Naive B cell (primary cell): ENCODE measurements around the gene MAPK8. TPM values are rescaled to one million over a fixed set of nuclear protein-coding genes. Genes with fewer than 3 reads are reported as not detected.
A peak's percentile ranks its signal among the peaks of the same experiment; 100 is the strongest.

ENCODE experiments used
- ATAC-seq, 2 donors: fragments of 150-1000 bp; cut with Tn5 transposase; 2 replicates each; pipeline ENCODE4 v1.10.0; 2021; ENCODE audit warnings: low read depth in 2 of 2, mild to moderate bottlenecking in 2 of 2, moderate library complexity in 2 of 2
- DNase-seq: peaks from one replicate; pipeline ENCODE4 v3.0.0; 2022
- H3K27ac Mint-ChIP-seq, 6 donors: one replicate each; pipeline ENCODE4 v1.8.0; 2020 to 2022; ENCODE audit warnings: mild to moderate bottlenecking in 6 of 6, mixed read lengths in 6 of 6, moderate library complexity in 5 of 6, inconsistent platforms in 2 of 6
- H3K27me3 Mint-ChIP-seq, 3 donors: one replicate each; pipeline ENCODE4 v1.8.0; 2021 to 2022; ENCODE audit warnings: mixed read lengths in 3 of 3, mild to moderate bottlenecking in 1 of 3
- H3K36me3 Mint-ChIP-seq, 2 donors: one replicate each; pipeline ENCODE4 v1.8.0; 2020 to 2022; ENCODE audit warnings: mixed read lengths in 2 of 2, inconsistent platforms in 1 of 2, mild to moderate bottlenecking in 1 of 2
- H3K4me1 Mint-ChIP-seq, 3 donors: one replicate each; pipeline ENCODE4 v1.8.0; 2020 to 2022; ENCODE audit warnings: mixed read lengths in 3 of 3, inconsistent platforms in 1 of 3, mild to moderate bottlenecking in 1 of 3, moderate library complexity in 1 of 3
- H3K4me3 Mint-ChIP-seq, 8 donors: one replicate each; pipeline ENCODE4 v1.8.0; 2020 to 2022; ENCODE audit warnings: mild to moderate bottlenecking in 8 of 8, mixed read lengths in 8 of 8, moderate library complexity in 8 of 8, inconsistent platforms in 2 of 8
- H3K9me3 Mint-ChIP-seq, 7 donors: one replicate each; pipeline ENCODE4 v1.8.0; 2020 to 2022; ENCODE audit warnings: mixed read lengths in 7 of 7, mild to moderate bottlenecking in 5 of 7, inconsistent platforms in 2 of 7, moderate library complexity in 1 of 7
- polyA plus RNA-seq, 6 donors: library from polyadenylated mRNA; unstranded; fragments of 300-500 nt; fragmentation: Illumina TruSeq; gene quantifications; one replicate each; pipeline ENCODE4 v1.2.3, GENCODE V29; 2021; ENCODE audit warnings: low read depth in 6 of 6

Gene MAPK8
- polyA plus RNA-seq, 6 donors from 2014 or later = 7.0 to 25.8 (median 22.1) TPM

DNA sequence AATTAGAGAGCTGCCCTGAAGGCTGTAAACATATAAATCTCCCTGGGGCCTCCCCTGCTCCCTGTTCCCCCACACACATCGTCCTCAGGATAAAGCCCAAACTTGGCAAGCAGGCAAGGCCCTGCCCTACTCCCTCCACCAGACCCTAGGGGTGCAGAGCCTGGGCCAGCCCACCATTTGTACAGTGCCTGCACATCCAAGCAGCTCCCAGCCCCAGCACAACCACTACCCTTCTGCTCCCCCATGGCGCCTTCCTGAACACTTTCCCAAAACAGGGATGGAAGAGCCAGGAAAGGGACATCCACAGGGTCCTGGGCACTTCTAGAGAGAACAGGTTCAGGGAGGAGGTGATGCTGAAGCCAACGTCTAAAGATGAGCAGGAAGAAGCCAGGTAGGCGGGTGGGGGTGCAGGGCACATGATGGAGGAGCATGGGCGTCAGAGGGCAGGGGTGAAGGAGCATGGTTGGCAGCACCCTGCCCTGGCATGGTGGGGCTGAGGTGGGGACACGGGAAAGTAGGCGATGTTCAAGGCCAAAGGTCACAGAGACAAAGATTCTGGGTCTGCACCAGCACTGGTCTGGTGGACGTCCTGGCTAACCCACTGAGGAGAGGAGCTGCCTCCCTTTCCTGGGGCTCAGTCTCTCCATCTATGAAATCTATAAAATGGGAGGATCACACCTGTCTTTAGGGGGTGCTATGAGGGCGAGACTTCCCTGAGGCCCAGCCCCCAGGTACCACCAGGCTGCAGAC, 157.8 kb downstream of the MAPK8 start:
- DNase-seq = no peak
- Mint-ChIP-seq H3K27me3 (peaks cover 0 to 6% (median 0%) of the 10 kb centered on the region in 3 donors), H3K4me1 (peaks cover 0 to 7% (median 0%) of the 10 kb centered on the region in 3 donors), H3K9me3 (no peaks in the 10 kb centered on the region), H3K36me3 (no peaks in the 10 kb centered on the region), H3K27ac (peak overlapping the region in 2 of 6 donors; percentile 15 to 44), H3K4me3 (peak overlapping the region in 1 of 8 donors; percentile 42)
- ATAC-seq = no peak

DNA sequence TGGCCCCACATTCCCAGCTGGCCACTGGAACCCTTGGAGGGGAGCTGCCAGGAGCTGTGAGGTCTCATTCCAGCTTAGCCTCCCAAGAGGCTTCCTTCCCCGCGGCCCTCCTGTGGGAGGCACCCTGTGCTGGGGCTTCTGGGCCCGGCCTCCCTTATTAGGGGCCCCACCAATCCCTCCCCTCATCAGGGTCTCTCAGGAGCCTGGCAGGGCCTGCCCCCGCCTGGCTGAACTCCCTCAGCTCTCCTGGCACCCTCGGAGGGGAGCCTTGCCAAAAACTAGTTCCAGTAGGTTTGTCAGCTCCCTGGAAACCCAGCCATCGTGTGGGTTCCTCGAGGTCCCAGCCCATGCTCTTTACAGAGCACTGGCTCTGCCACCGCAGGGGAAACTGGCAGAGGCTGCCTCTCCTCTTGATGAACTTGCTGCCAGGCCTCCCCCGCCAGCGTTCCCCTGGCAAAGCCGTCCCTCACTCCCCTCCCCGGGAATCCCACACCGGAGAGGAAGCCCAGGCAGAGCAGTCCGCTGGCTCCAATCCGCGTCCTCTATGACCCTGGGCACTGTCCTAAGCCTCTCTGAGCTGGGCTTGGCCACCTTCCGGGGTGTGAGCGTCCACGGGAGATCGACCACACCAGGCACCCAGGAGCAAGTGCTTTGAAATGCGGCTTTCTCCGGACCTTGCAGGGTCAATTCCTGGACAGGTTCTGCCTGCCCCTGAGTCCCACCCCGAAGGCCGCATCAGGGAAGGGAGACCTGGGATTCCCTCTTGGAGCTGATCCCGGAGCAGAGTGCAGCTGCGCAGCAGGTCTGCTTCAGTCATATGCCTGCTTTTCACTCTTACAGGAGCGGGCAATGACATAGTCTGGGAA, 158.6 kb downstream of the MAPK8 start:
- Mint-ChIP-seq H3K9me3 (no peaks in the 10 kb centered on the region), H3K27me3 (peaks cover 0 to 6% (median 0%) of the 10 kb centered on the region in 3 donors), H3K36me3 (no peaks in the 10 kb centered on the region), H3K4me3 (peak overlapping the region in 1 of 8 donors; percentile 53), H3K4me1 (peaks cover 0 to 7% (median 0%) of the 10 kb centered on the region in 3 donors), H3K27ac (no peak overlapping the region)
- DNase-seq = no peak
- ATAC-seq = no peak

DNA sequence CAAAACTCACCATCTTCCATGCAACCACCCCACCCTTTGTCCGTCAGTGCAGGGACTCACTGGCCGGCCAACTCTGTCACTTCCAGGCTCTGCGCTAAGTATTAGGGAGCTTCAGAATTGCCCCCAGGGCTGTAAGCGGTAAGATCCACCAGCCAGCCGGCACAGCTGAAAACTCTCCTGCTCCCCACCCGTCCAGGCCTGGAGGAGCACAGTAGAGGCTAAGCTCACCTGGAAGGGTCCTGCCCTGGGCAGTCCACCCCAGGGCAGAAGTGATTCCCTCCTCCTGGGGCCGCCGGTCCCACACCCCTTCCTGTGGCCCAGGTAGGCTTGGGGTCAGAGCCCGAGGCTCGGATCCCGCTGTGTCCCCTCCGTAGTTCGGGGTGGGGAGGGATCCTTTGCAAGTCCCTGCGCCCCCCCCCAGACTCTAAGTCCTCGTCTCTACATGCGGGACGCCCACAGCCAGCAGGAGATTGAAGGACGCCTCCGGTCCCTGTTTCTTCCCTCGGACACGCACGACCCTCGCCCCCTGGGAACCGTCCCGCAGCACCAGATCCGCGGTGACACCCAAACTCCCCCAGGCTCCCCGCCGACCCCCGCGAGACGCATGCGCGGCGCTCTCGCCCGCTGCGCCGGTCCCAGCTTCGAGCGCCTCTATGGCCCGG, 159.5 kb downstream of the MAPK8 start:
- Mint-ChIP-seq H3K4me3 (no peak overlapping the region), H3K27me3 (peaks cover 0 to 6% (median 0%) of the 10 kb centered on the region in 3 donors), H3K36me3 (no peaks in the 10 kb centered on the region), H3K9me3 (no peaks in the 10 kb centered on the region), H3K4me1 (peaks cover 0 to 7% (median 0%) of the 10 kb centered on the region in 3 donors), H3K27ac (no peak overlapping the region)
- ATAC-seq (no peak), DNase-seq (no peak)

DNA sequence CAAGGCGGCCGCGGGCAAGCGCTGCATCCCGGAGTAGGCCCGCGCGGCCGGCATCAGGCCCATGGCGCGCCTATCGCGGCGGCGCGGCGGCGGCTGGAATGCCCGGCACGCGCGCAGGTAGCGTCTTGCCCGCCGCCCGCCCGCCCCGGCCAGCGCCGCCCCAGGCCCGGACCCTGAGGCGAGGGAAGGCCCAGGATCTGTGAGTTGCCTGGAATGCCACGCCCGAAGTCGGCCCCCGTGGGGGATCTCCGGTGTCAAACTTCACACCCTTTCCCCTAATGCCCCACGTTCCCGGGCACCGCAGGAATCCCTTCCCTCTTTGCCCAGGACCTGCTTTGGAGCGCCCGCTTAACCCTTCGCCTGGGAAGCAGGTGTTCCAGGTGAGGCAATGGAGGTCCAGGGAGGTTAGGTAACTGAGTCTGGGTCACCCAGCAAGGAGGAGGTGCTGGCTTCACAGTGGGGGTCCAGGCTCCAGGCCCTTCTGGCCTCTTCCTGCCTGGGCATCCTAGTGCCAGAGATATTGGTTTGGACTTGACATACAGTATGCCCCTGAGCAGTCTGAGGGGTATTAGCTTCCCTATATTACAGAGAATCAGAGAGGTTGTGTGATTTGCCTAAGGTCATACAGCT, 160.2 kb downstream of the MAPK8 start:
- Mint-ChIP-seq H3K27ac (no peak overlapping the region), H3K36me3 (no peaks in the 10 kb centered on the region), H3K27me3 (peaks cover 0 to 6% (median 0%) of the 10 kb centered on the region in 3 donors), H3K4me3 (no peak overlapping the region), H3K4me1 (peaks cover 0 to 7% (median 0%) of the 10 kb centered on the region in 3 donors), H3K9me3 (no peaks in the 10 kb centered on the region)
- no peak for ATAC-seq
- DNase-seq = no peak

DNA sequence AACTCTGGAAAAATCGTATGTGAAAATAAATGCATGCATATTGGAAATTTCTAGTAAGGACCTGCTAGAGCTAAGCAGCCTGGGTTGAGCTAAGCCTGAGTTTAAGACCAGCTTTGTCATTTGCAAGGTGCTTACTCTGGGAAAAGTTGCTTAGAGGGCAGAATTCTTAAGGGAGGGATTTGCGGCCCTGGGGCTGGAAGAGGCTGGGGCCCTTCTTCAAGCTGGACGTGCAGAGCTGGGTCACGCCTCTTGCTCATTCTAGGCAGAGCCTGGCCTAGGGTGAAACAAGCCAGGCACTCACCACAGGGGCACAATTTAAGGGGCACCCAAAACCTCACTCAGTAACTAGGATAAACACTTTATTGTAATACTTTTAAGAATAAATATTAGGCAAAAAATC, 161.2 kb downstream of the MAPK8 start:
- peaks cover 0 to 7% (median 0%) of the 10 kb centered on the region in 3 donors for H3K4me1 Mint-ChIP-seq
- ATAC-seq (no peak), DNase-seq (no peak)
- H3K27ac Mint-ChIP-seq = no peak overlapping the region
- no peaks in the 10 kb centered on the region for H3K36me3 Mint-ChIP-seq
- no peaks in the 10 kb centered on the region for H3K9me3 Mint-ChIP-seq
- no peak overlapping the region for H3K4me3 Mint-ChIP-seq
- H3K27me3 Mint-ChIP-seq = peaks cover 0 to 6% (median 0%) of the 10 kb centered on the region in 3 donors

DNA sequence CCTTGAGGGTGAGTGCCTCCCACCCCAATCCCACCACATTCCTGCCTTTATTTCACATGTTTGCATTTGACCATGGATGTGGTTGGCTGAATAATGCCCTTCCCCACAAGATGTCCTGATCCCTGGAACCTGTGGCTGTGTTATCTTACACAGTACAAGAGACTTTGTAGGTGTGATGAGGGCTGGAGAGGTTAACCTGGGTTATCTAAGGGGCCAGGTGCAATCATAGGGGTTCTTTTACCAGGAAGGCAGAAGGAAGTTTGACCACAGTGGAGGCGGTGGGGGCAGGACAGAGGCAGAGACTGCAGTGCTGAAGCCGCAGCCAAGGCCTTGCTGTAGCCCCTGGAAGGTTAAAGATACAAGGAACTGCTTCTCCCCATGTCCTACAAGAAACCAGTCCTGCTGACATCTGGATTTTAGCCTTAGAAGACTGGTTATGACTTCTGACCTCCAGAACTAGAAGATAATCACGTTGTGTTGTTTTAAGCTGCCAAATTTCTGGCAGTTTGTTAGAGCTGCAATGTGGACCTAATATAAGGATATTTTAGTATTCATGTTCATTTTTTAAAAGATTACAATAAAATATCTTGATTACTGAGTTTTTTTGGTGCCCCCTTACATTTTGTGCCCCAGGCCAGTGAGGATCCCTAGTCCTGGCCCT, 161.8 kb downstream of the MAPK8 start:
- ATAC-seq (no peak), DNase-seq (no peak)
- Mint-ChIP-seq H3K9me3 (no peaks in the 10 kb centered on the region), H3K36me3 (peaks cover 0 to 4% of the 10 kb centered on the region in 2 donors), H3K27ac (peak overlapping the region in 1 of 6 donors; percentile 59), H3K27me3 (peaks cover 0 to 6% (median 0%) of the 10 kb centered on the region in 3 donors), H3K4me3 (no peak overlapping the region), H3K4me1 (peaks cover 0 to 7% (median 0%) of the 10 kb centered on the region in 3 donors)

DNA sequence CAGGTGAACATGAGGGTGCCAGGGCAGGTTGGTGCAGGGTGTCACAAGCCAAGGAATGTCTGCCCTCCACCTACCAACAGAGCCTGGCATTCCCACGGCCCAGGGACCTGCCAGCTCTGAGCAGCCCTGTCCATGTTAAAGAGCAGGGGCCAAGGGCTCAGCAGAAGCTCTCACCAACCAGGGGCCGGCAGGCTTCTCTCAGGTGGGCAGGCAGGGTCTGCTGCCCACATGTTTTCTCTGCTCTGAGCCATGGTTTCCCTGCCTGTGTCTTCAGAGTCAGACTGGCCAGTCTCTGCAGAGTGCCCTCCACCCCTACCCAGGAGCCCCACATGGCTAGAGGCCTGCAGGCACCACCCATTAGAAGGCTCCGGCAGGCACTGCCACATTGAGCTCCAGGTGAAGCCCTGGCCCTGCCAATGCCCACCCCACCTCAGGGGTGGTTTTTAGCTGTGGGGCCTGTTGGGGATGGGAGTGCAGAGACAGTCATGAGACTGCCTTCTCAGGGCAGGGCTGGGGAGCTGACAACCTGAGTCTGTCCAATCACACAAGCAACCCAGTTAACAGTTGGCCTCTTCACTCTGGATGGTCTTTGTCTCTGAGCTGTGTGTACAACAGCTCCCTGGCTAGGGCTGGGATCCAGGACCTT, 162.5 kb downstream of the MAPK8 start:
- Mint-ChIP-seq H3K27me3 (peaks cover 0 to 6% (median 0%) of the 10 kb centered on the region in 3 donors), H3K27ac (no peak overlapping the region), H3K4me1 (peaks cover 0 to 5% (median 0%) of the 10 kb centered on the region in 3 donors), H3K36me3 (peaks cover 0 to 4% of the 10 kb centered on the region in 2 donors), H3K4me3 (no peak overlapping the region), H3K9me3 (no peaks in the 10 kb centered on the region)
- DNase-seq (no peak), ATAC-seq (no peak)

DNA sequence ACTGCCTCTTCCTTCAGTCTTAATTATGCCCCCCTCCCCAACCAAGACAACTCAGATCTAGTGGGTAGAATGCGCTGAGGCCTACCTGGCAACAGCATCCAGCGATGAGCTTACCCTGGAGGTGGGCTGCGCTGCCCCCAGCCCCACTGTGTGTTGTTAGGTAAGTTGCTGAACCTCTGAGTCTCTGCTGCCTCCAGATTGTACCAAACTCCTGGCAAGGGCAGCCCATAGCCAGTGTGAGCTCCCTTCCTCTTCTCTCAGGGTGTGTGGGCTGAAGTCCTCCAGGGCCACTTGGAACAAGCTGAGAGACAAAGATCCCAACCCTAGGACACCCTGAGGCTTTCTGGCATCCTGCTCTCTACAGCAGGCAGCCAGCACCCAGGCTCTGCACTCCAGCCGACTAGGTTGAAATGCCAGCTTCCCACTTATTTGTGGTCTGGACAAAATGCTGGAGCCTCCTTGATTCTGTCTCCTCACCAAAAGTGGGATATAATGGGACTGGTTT, 163.1 kb downstream of the MAPK8 start:
- ATAC-seq = no peak
- Mint-ChIP-seq H3K4me3 (no peak overlapping the region), H3K27ac (peak overlapping the region in 1 of 6 donors; percentile 74), H3K4me1 (no peaks in the 10 kb centered on the region), H3K36me3 (peaks cover 0 to 4% of the 10 kb centered on the region in 2 donors), H3K9me3 (no peaks in the 10 kb centered on the region), H3K27me3 (peaks cover 0 to 6% (median 0%) of the 10 kb centered on the region in 3 donors)
- DNase-seq = no peak

DNA sequence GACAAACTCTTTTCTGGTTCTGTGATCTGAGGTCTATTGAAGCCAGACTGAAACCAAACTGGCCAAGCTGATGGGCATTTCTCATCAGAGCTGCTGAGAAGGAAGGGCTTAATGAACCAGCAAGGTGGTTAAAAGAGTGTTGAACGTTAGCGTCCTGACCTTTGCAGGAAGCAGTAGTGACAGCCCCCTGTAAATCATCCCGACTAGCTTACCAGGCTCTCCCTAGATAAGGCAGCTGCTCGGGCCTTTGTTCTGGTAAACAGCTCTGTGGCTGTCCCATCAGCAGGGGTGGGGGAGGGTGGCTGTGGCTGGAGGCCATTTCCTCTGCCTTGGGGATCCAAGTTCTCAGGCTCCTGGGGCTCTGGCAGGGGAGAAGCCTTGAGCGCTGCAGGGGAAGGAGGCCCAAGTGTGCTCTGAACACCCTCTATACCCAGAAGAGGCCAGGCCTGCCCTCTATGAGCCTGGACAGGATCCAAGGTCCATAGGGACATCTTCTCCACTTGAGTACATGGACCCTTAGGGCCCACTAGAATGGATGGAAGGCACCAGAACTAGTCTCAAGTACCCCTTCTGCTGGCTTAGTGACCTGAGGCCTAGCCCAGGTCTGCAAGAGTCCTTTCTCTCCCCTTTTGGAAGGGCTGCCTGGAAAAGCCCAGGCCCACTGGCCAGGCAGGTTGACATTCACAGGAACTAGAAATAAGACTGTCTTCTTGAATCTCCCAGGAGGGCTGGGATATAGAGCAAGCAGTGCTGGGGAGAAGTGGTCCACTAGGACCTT, 163.8 kb downstream of the MAPK8 start:
- DNase-seq = no peak
- ATAC-seq = no peak
- no peaks in the 10 kb centered on the region for H3K9me3 Mint-ChIP-seq

DNA sequence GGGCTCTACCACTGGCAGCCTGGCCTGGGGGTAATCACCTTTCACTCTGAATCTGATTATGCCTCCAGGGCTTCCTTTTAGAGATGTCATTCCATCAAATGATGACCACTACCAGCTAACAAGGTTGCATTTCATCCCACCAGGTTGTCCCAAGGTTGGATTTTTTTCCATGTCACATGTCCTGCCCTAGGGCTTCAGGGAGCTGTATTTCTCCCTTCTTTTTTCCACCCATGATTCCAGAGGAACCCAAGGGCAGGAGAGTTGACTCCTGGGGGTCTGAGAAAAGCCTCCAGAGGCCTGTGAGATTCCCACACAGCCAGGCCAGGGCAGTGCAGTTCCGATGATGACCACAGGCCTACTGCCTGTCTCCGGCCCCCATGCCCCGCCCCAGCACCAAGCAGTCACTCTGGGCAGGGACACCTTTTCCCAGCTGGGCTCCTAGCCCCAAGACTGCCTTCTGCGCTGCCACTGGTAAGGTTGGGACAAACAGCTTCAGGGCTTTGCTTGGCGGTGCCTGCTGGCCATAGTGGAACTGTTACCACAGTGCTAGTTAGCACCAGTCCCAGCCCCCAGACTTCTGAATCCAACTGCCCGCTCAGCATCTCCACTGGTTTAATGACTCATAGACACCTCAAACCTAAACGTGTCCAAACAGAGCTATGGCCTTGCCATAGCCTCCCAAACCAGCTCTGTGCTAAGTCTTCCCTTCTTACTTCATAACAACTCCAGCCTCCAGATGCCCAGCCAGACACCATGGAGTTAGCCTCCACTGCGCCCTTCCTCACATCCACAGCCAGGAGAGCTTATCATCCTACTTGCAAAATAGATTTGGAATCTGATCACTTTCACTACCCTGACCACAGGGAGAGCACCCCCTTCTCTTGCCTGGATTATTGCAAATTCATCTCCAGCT, 164.7 kb downstream of the MAPK8 start:
- Mint-ChIP-seq H3K27me3 (no peaks in the 10 kb centered on the region), H3K4me3 (no peak overlapping the region), H3K4me1 (peaks cover 0 to 6% (median 4%) of the 10 kb centered on the region in 3 donors), H3K9me3 (no peaks in the 10 kb centered on the region), H3K27ac (no peak overlapping the region), H3K36me3 (peaks cover 0 to 4% of the 10 kb centered on the region in 2 donors)
- DNase-seq (no peak), ATAC-seq (no peak)

More for the DNA sequence above, 163.8 kb downstream of the MAPK8 start:
- Mint-ChIP-seq H3K4me3 (no peak overlapping the region), H3K4me1 (peaks cover 0 to 6% (median 0%) of the 10 kb centered on the region in 3 donors), H3K27ac (no peak overlapping the region), H3K27me3 (peaks cover 0 to 6% (median 0%) of the 10 kb centered on the region in 3 donors), H3K36me3 (peaks cover 0 to 4% of the 10 kb centered on the region in 2 donors)
